ACC112 (cell line): ENCODE measurements around the gene PDK2.

ENCODE experiments used
- H2AFZ ChIP-seq: fragments of 200-600 bp; sonication (generic); one replicate; pipeline ENCODE4 v1.6.0; 2017; ENCODE audit warnings: antibody characterized with exemption, low read length; ENCODE audit not compliant: unreplicated experiment
- H3K27ac ChIP-seq: fragments of 200-600 bp; sonication (generic); 2 replicates; pipeline ENCODE4 v1.5.1; 2014; ENCODE audit warnings: low read depth, mild to moderate bottlenecking, antibody characterized with exemption, low read length, moderate library complexity
- H3K27me3 ChIP-seq: fragments of 200-600 bp; sonication (generic); 2 replicates; pipeline ENCODE4 v1.6.1; 2014; ENCODE audit warnings: mild to moderate bottlenecking, antibody characterized with exemption, low read length, moderate library complexity, mixed read lengths; ENCODE audit not compliant: insufficient read depth
- H3K36me3 ChIP-seq: fragments of 200-600 bp; sonication (generic); 2 replicates; pipeline ENCODE4 v1.6.1; 2016; ENCODE audit warnings: mild to moderate bottlenecking, antibody characterized with exemption, low read length, moderate library complexity, mixed read lengths; ENCODE audit not compliant: insufficient read depth
- H3K4me1 ChIP-seq: fragments of 200-600 bp; sonication (generic); one replicate; pipeline ENCODE4 v1.6.1; 2016; ENCODE audit warnings: low read length, mixed read lengths; ENCODE audit not compliant: insufficient read depth, unreplicated experiment, control insufficient read depth
- H3K4me3 ChIP-seq: fragments of 200-600 bp; sonication (generic); 2 replicates; pipeline ENCODE4 v1.5.1; 2014; ENCODE audit warnings: mild to moderate bottlenecking, low read depth, low read length
- H3K79me2 ChIP-seq: fragments of 200-600 bp; sonication (generic); one replicate; pipeline ENCODE4 v1.6.0; 2016; ENCODE audit warnings: low read length; ENCODE audit not compliant: control insufficient read depth, unreplicated experiment, insufficient read depth

PDK2 gene

DNA sequence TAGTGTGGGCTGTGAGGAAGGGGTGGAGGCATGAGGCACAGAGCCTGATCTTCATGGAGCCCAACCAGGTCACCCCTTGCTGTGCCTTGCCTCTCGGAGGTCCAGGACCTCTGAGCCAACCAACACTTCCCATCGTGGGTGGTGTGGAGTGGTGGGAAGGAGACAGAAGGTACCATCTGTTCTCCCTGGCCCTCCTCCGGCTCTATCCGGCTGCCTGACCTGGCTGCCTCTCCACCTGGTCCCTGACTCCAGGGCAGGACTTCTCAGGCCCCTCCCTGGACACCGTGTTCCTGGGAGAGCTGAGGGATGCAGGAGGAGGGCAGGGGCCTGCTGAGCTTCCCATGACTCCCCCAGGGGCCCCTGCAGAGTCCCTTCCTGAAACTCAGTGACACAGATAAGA, 3.9 kb downstream of the PDK2 start:
- no peak overlapping the region for H3K27ac ChIP-seq
- no peak overlapping the region for H3K4me3 ChIP-seq
- peaks cover 22% of the 10 kb centered on the region for H3K4me1 ChIP-seq
- no peak overlapping the region for H2AFZ ChIP-seq
- no peaks in the 10 kb centered on the region for H3K79me2 ChIP-seq
- H3K27me3 ChIP-seq, result no peaks in the 10 kb centered on the region
- no peaks in the 10 kb centered on the region for H3K36me3 ChIP-seq

DNA sequence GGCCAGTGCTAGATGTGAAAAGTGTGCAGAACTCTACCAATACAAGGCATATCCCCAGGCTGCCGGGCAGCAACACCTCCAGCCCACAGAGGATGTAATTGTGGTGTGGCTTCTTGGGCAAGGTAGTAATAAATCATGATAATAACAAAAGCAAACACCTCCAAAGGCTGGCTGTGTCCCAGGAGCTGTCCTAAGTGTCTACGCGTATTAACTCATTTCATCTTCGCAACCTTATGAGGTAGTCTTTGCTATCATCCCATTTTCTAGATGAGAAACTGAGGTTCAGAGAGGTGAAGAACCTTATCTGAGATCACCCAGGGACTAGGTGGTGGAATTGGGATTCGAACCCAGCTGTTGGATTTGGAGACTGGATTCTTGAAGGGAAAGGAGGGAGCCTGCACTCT, 5.3 kb downstream of the PDK2 start:
- Histone ChIP-seq H2AFZ (no peak overlapping the region), H3K36me3 (no peaks in the 10 kb centered on the region), H3K4me3 (no peak overlapping the region)

DNA sequence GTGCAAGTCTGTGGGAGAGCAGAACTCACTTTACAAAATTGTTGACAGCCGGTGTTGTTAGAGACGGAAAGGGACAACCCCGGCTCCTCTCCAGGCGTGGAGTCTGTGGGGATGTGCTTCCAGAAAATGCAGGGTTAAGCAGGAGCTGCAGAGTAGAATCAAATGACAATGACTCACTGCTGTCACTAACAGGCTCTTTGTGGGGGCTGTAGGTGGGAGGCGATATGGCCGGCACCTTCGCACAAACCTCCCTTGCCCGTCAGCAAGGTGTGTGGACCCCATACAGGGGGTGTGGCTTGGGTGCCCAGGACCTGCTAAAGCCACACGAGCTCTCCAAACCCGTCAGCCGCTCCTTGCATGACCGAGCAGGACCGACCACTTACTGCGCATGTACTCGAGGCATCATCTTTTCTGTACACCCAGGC, 5.8 kb downstream of the PDK2 start:
- H3K4me1 ChIP-seq, result peaks cover 15% of the 10 kb centered on the region
- H3K79me2 ChIP-seq, result no peaks in the 10 kb centered on the region
- no peak overlapping the region for H2AFZ ChIP-seq
- no peak overlapping the region for H3K4me3 ChIP-seq
- no peaks in the 10 kb centered on the region for H3K36me3 ChIP-seq
- H3K27me3 ChIP-seq, result no peaks in the 10 kb centered on the region
- H3K27ac ChIP-seq, result no peak overlapping the region

More for the DNA sequence above, 5.3 kb downstream of the PDK2 start:
- no peaks in the 10 kb centered on the region for H3K79me2 ChIP-seq
- peaks cover 17% of the 10 kb centered on the region for H3K4me1 ChIP-seq
- H3K27me3 ChIP-seq, result no peaks in the 10 kb centered on the region
- H3K27ac ChIP-seq, result no peak overlapping the region

DNA sequence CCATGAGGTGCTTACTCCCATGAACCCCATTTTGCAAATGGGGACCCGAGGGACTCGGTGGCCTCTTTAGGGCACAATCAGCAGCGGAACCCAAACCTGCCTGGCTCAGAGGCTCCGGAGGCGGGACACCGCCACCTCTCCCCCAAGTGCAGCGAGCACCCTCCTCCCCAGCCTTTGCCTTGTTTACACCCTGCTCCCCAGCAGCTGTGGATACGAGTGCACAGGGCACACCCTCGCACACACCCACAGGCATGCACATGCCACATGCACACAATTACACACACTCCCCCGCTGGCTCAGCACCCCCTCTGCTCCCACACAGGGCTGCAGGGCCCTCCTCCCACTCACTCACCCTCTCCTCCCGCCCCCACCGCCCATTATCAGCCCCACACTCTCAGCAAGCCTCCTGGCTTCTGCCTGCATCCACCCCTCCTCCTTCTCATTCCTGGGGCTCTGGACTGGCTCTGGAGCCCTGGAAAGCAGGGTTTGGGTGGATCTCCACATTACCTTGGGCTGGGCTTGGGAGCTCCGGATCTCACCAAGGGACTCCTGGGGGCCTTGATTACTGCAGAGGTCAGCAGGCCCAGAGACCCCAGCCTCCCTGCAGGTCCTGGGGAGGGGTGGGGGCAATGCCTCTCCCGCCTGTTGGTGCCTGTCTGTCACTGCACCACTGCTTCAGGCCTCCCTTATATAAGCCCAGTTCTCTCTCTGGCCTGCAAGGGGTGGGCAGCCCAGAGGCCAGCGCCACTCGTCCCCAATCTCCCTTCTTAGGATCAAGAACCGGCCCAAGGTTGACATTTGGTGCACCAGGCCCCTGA, 6.4 kb downstream of the PDK2 start:
- Histone ChIP-seq H3K27me3 (no peaks in the 10 kb centered on the region), H3K79me2 (no peaks in the 10 kb centered on the region), H3K4me3 (no peak overlapping the region), H3K4me1 (peaks cover 13% of the 10 kb centered on the region), H2AFZ (no peak overlapping the region), H3K27ac (no peak overlapping the region), H3K36me3 (no peaks in the 10 kb centered on the region)

DNA sequence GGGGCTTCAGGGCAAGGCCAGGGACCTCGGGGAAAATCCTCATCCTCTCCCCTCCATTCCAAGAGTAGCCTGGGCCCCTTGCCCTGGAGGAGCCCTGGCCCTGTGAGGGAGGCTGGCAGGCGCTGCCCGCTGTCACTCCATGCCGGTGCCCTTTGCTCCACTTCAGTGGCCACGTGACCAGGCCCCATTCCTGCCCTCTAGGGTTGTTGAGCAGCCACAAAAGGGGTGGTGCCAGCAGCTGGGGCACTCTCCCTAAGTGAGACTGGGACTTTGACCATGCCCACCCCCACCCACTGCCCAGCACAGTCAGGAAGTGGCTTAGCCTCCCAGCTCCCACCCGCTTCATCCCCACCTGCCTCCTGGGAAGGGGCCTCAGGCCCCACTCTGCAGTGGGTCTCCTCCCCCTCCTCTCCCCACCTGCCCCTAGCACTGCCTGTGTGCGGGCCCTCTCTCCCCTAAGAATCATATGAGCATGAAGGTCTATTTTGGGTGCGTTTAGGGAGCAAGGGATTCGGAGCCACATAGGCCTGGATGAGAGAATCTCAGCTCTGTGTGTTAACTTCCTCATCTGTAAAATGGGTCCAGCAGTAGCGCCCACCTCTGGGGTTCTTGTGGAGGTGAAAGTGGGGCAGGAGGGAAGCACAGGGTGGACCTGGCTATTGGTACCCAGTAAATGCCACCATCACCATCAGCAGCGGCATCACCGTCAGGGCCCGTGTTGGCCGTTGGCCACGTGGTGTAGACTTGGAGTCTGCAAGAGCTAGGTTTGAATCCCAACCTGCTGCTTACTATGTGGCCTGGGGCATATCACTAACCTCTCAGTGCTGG, 7.2 kb downstream of the PDK2 start:
- Histone ChIP-seq H3K27ac (no peak overlapping the region), H2AFZ (no peak overlapping the region), H3K4me3 (no peak overlapping the region)

DNA sequence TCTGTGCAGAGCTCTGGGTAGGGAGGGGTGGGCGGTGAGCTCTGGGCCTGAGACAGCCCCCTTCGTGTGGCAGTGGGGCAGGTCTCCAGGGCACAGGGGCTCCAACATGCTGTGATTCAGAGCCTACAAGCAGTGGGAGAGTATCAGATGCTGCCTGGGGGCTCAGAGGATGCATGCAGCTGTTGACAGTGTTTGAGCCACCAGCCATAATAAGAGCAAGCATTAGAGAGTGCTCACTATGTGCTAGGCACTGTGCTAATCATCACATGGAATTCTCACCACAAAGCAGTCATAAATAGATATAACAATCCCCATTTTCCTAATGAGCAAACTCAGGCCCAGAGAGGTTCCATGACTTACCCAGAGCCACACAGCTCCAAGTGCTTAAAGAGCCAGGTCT, 8.1 kb downstream of the PDK2 start:
- H3K27ac ChIP-seq, result no peak overlapping the region
- H3K36me3 ChIP-seq, result no peaks in the 10 kb centered on the region
- no peak overlapping the region for H2AFZ ChIP-seq
- H3K27me3 ChIP-seq, result no peaks in the 10 kb centered on the region
- H3K79me2 ChIP-seq, result no peaks in the 10 kb centered on the region
- peaks cover 23% of the 10 kb centered on the region for H3K4me1 ChIP-seq
- H3K4me3 ChIP-seq, result no peak overlapping the region

More for the DNA sequence above, 7.2 kb downstream of the PDK2 start:
- peaks cover 14% of the 10 kb centered on the region for H3K4me1 ChIP-seq
- no peaks in the 10 kb centered on the region for H3K79me2 ChIP-seq
- H3K36me3 ChIP-seq, result no peaks in the 10 kb centered on the region
- H3K27me3 ChIP-seq, result no peaks in the 10 kb centered on the region

DNA sequence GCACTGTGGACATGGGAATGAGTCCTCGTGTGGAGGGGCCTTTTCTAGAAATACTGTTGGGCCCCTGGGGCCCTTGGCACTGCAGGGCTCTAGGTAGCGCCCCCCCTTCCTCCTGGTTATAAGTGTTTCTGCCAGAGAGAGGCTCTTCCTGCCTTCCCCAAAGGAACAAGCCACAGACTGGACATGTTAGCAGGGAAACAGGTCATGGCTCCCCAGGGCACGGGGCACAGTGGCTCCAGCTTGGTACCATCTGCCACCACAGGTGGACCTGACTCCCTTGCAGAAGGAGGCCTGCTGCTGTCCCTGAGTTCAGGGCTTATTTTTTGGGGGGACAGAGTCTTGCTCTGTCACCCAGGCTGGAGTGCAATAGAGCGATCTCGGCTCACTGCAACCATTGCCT, 8.8 kb downstream of the PDK2 start:
- no peak overlapping the region for H3K27ac ChIP-seq
- H3K4me3 ChIP-seq, result no peak overlapping the region
- no peak overlapping the region for H2AFZ ChIP-seq
- peaks cover 24% of the 10 kb centered on the region for H3K4me1 ChIP-seq
- H3K79me2 ChIP-seq, result no peaks in the 10 kb centered on the region
- H3K36me3 ChIP-seq, result no peaks in the 10 kb centered on the region
- H3K27me3 ChIP-seq, result no peaks in the 10 kb centered on the region

DNA sequence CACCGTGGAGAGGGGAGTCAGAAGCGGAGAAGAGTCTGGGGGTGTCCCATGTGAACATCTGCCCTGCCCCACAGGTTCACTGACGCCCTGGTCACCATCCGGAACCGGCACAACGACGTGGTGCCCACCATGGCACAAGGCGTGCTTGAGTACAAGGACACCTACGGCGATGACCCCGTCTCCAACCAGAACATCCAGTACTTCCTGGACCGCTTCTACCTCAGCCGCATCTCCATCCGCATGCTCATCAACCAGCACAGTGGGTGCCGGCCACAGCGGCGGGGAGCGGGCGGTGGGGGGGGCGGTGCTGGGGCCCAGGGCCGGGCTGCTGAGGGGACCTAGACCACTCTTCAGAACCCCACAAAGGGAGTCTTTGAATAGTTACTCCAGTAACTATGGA, 10.7 kb downstream of the PDK2 start:
- Histone ChIP-seq H3K27ac (no peak overlapping the region), H3K27me3 (no peaks in the 10 kb centered on the region), H3K79me2 (no peaks in the 10 kb centered on the region), H3K4me3 (no peak overlapping the region), H3K4me1 (peaks cover 24% of the 10 kb centered on the region), H2AFZ (no peak overlapping the region), H3K36me3 (no peaks in the 10 kb centered on the region)

DNA sequence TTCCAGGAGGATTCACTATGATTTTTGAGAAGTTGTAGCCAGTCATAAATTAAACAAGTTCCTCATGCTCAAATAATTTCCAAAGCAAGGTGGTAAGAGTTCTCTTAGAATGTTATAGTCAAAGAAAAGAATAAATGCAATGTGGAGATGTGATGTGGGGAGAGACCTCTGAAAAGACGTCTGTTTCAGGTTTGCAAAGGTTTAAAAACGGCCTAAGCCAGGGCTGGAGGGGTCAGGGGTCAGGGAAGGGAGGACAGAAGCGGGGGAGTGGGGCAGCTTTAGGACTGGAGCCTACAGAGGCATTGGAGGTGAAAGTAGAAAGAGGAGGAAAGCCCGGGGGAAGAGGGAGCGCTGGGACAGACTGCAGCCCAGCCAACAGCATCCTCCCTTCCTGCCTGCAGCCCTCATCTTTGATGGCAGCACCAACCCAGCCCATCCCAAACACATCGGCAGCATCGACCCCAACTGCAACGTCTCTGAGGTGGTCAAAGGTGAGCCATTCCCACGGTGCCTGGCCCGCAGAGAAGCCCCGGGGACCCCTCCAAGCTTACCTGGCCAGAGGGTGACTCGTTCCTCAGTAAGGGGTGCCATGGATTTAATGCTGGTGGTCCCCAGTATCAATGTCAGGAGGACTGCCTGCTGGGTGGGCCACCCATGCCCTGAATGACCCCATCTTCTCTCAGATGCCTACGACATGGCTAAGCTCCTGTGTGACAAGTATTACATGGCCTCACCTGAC, 11.4 kb downstream of the PDK2 start:
- H2AFZ ChIP-seq, result no peak overlapping the region
- no peak overlapping the region for H3K27ac ChIP-seq
- no peaks in the 10 kb centered on the region for H3K79me2 ChIP-seq
- peaks cover 20% of the 10 kb centered on the region for H3K4me1 ChIP-seq
- no peak overlapping the region for H3K4me3 ChIP-seq
- H3K36me3 ChIP-seq, result no peaks in the 10 kb centered on the region
- no peaks in the 10 kb centered on the region for H3K27me3 ChIP-seq

DNA sequence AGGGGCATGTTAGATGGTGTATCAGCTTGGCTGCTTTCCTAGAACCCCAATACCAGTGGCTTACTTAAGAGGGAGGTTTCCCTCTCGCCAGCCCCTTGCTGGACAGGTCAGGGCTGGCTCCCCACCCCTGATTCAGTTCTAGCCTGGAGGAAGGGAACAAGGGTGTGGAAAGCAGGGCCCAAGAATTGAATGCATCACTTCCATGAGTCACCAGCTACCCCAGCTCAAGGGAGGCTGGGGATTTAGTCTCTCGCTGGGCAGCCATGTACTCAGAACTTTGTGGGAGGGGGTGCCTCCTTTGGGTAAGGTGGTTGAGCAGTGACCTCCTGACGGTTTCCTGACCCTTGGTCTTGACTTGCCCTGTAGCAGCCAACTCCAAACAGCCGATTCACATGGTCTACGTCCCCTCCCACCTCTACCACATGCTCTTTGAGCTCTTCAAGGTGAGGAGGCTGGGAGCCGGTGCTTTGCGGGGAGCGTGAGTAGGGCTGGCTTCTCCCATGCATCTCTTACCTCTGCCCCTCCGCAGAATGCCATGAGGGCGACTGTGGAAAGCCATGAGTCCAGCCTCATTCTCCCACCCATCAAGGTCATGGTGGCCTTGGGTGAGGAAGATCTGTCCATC, 12.8 kb downstream of the PDK2 start:
- Histone ChIP-seq H3K27me3 (no peaks in the 10 kb centered on the region), H3K36me3 (no peaks in the 10 kb centered on the region), H3K79me2 (no peaks in the 10 kb centered on the region), H2AFZ (no peak overlapping the region), H3K4me1 (peaks cover 11% of the 10 kb centered on the region), H3K27ac (no peak overlapping the region), H3K4me3 (no peak overlapping the region)
